CD8-positive, alpha-beta memory T cell (primary cell): ENCODE data around the gene SLC41A2. TPM values are rescaled to one million over a fixed set of nuclear protein-coding genes. Genes with fewer than 3 reads are reported as not detected.

Experiments
- CTCF ChIA-PET: fragments of 350-600 bp; sonication (Branson Sonifier 250); formaldehyde crosslinking; loops from one replicate; lab custom pipeline; 2021; ENCODE audit warnings: antibody characterized with exemption; lab: Charles Lee
- POLR2A ChIA-PET: fragments of 350-600 bp; sonication (Branson Sonifier 250); formaldehyde crosslinking; loops from one replicate; lab custom pipeline; 2021; ENCODE audit warnings: antibody characterized with exemption; lab: Charles Lee
- DNase-seq, 5 donors: peaks; one replicate each; pipeline versions ENCODE4 v3.0.0 to v3.0.0-alpha.2; 2020 to 2022; ENCODE audit warnings: mixed read lengths in 1 of 5
- H3K27ac ChIP-seq: one replicate; pipeline ENCODE4 v1.7.0; 2013; ENCODE audit warnings: low read depth, mild to moderate bottlenecking, low read length, moderate library complexity
- H3K27me3 ChIP-seq: 2 replicates; pipeline ENCODE4 v1.7.0; 2013; ENCODE audit warnings: low read length, mild to moderate bottlenecking; ENCODE audit not compliant: insufficient read depth, poor library complexity, severe bottlenecking
- H3K36me3 ChIP-seq: 2 replicates; pipeline ENCODE4 v1.7.0; 2013; ENCODE audit warnings: mild to moderate bottlenecking, low read length, moderate library complexity; ENCODE audit not compliant: insufficient read depth
- H3K4me1 ChIP-seq: 2 replicates; pipeline ENCODE4 v1.7.0; 2013; ENCODE audit warnings: mild to moderate bottlenecking, low read length, moderate library complexity; ENCODE audit not compliant: insufficient read depth
- H3K4me3 ChIP-seq: 2 replicates; pipeline ENCODE4 v1.7.0; 2013; ENCODE audit warnings: mild to moderate bottlenecking, low read length
- H3K9me3 ChIP-seq: 2 replicates; pipeline ENCODE4 v1.7.0; 2013; ENCODE audit warnings: mild to moderate bottlenecking, low read length
- H3K27ac Mint-ChIP-seq, 8 donors: one replicate each; pipeline ENCODE4 v1.8.0; 2020 to 2021; ENCODE audit warnings: mixed read lengths in 8 of 8, mild to moderate bottlenecking in 6 of 8, inconsistent platforms in 3 of 8, moderate library complexity in 3 of 8
- H3K27me3 Mint-ChIP-seq, 2 donors: one replicate each; pipeline ENCODE4 v1.8.0; 2020 to 2021; ENCODE audit warnings: mixed read lengths in 2 of 2, mild to moderate bottlenecking in 1 of 2, moderate library complexity in 1 of 2
- H3K36me3 Mint-ChIP-seq, 3 donors: one replicate each; pipeline ENCODE4 v1.8.0; 2020 to 2021; ENCODE audit warnings: mixed read lengths in 3 of 3, inconsistent platforms in 1 of 3, mild to moderate bottlenecking in 1 of 3
- H3K4me1 Mint-ChIP-seq, 3 donors: one replicate each; pipeline ENCODE4 v1.8.0; 2020 to 2021; ENCODE audit warnings: mixed read lengths in 3 of 3, inconsistent platforms in 1 of 3, mild to moderate bottlenecking in 1 of 3
- H3K4me3 Mint-ChIP-seq, 7 donors: one replicate each; pipeline ENCODE4 v1.8.0; 2020 to 2021; ENCODE audit warnings: mixed read lengths in 7 of 7, mild to moderate bottlenecking in 6 of 7, moderate library complexity in 4 of 7, inconsistent platforms in 2 of 7
- H3K9me3 Mint-ChIP-seq, 5 donors: one replicate each; pipeline ENCODE4 v1.8.0; 2020 to 2022; ENCODE audit warnings: mixed read lengths in 5 of 5, mild to moderate bottlenecking in 3 of 5, moderate library complexity in 2 of 5, inconsistent platforms in 1 of 5
- polyA plus RNA-seq: library from polyadenylated mRNA; unstranded; fragments of 300-500 nt; fragmentation: Illumina TruSeq; gene quantifications from one replicate; pipeline ENCODE4 v1.2.3, GENCODE V29; 2021
- total RNA-seq, 2 experiments: library from RNA; stranded (reverse); gene quantifications; one replicate each; pipeline ENCODE4 v1.2.3, GENCODE V29; 2021

SLC41A2 gene
- total and polyA plus RNA-seq, 3 experiments from 2014 or later, result 5.9 to 6.8 TPM; not detected in 1

GRCh38 chr12:104959335-104959841, 1.3 kb upstream of the SLC41A2 start:
- Histone ChIP-seq H3K27ac (no peak overlapping the region), H3K4me3 (no peak overlapping the region), H3K9me3 (no peaks in the 10 kb centered on the region), H3K36me3 (no peaks in the 10 kb centered on the region), H3K4me1 (peaks cover 6% of the 10 kb centered on the region), H3K27me3 (no peaks in the 10 kb centered on the region)
- Mint-ChIP-seq H3K27ac (peak overlapping the region in 3 of 8 donors; percentile 93 to 99 (median 99)), H3K4me3 (peak overlapping the region in 6 of 7 donors; percentile 18 to 97 (median 94)), H3K9me3 (peaks cover 0 to 1% (median 0%) of the 10 kb centered on the region in 5 donors), H3K27me3 (peaks cover 15 to 24% of the 10 kb centered on the region in 2 donors), H3K4me1 (peaks cover 12 to 24% (median 23%) of the 10 kb centered on the region in 3 donors), H3K36me3 (peaks cover 0 to 4% (median 0%) of the 10 kb centered on the region in 3 donors)
- ChIA-PET CTCF (interaction anchor here (0.8 to 1.9 kb wide), 8 partner anchors 13 to 578 kb away, joined by 3 to 8 read pairs (median 3); no protein-coding TSS in a partner anchor), POLR2A (no interaction called here)
- DNase-seq, result no peak

GRCh38 chr12:104958805-104959334, 780 bp upstream of the SLC41A2 start:
- Mint-ChIP-seq H3K4me1 (peaks cover 12 to 24% (median 23%) of the 10 kb centered on the region in 3 donors), H3K9me3 (peaks cover 0 to 1% (median 0%) of the 10 kb centered on the region in 5 donors), H3K36me3 (peaks cover 0 to 4% (median 0%) of the 10 kb centered on the region in 3 donors), H3K4me3 (peak overlapping the region; percentile 91 to 98 (median 97)), H3K27me3 (peaks cover 14 to 22% of the 10 kb centered on the region in 2 donors), H3K27ac (peak overlapping the region in 7 of 8 donors; percentile 88 to 99 (median 98))
- H3K27me3 ChIP-seq, result no peaks in the 10 kb centered on the region
- peaks cover 6% of the 10 kb centered on the region for H3K4me1 ChIP-seq
- POLR2A ChIA-PET, result no interaction called here
- no peak for DNase-seq
- no peaks in the 10 kb centered on the region for H3K36me3 ChIP-seq
- H3K27ac ChIP-seq, result peak overlapping the region; percentile 62
- peak overlapping the region; percentile 88 for H3K4me3 ChIP-seq
- no peaks in the 10 kb centered on the region for H3K9me3 ChIP-seq
- CTCF ChIA-PET, result interaction anchor here (0.8 to 1.9 kb wide), 8 partner anchors 13 to 577 kb away, joined by 3 to 8 read pairs (median 3); no protein-coding TSS in a partner anchor

- peak in 3 of 5 donors; percentile 16 to 55 (median 29) for DNase-seq
- Mint-ChIP-seq H3K27me3 (peaks cover 8 to 12% of the 10 kb centered on the region in 2 donors), H3K27ac (peak overlapping the region; percentile 48 to 92 (median 70)), H3K4me3 (peak overlapping the region; percentile 80 to 95 (median 89)), H3K36me3 (peaks cover 0 to 4% (median 0%) of the 10 kb centered on the region in 3 donors), H3K4me1 (peaks cover 12 to 24% (median 23%) of the 10 kb centered on the region in 3 donors), H3K9me3 (peaks cover 0 to 1% (median 0%) of the 10 kb centered on the region in 5 donors)
- Histone ChIP-seq H3K9me3 (no peaks in the 10 kb centered on the region), H3K4me3 (peak overlapping the region; percentile 35), H3K27me3 (no peaks in the 10 kb centered on the region), H3K4me1 (peaks cover 6% of the 10 kb centered on the region), H3K36me3 (no peaks in the 10 kb centered on the region), H3K27ac (no peak overlapping the region)
- ChIA-PET POLR2A (no interaction called here), CTCF (interaction anchor here (1.0 to 1.3 kb wide), 4 partner anchors 15 to 576 kb away, joined by 3 to 4 read pairs (median 3); no protein-coding TSS in a partner anchor)
These were observed 430 bp downstream of the SLC41A2 start for GRCh38 chr12:104957719-104958000.

DNA sequence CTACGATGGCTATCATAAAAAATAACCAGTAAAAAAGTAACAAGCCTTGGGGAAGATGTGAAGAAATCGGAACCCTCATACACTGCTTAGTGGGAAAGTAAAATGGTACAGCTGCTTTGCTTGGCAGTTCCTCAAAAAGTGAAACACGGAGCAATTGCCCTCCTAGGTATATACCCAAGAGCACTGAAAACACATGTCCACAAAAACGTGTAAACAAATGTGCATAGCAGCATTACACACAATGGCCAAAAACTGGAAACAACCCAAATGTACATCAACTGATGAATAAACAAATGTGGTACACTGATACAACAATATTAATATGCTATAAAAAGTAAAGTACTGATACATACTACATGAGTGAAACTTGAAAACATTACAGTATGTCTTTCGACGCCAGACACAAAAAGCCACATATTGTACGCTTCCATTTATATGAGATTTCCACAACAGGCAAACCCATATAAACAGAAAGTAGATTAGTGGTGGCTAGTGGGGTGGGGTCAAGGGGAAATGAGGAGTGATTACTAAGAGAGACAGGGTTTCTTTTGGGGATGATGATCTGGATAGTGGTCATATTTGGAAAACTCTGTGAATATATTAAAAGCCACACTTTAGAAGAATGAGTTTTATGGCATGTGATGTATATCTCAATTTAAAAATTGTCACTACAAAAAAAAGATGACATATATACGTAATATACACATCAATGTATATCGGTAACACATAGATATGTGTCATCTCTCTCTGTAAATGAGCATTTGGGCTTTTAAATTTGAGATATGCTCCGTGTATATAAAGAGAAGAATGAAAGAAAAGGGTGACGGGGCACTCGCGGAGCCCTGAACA, 996 bp downstream of the SLC41A2 start:
- CTCF ChIA-PET, result interaction anchor here (1.0 to 1.3 kb wide), 4 partner anchors 14 to 575 kb away, joined by 3 to 4 read pairs (median 3); no protein-coding TSS in a partner anchor

DNA sequence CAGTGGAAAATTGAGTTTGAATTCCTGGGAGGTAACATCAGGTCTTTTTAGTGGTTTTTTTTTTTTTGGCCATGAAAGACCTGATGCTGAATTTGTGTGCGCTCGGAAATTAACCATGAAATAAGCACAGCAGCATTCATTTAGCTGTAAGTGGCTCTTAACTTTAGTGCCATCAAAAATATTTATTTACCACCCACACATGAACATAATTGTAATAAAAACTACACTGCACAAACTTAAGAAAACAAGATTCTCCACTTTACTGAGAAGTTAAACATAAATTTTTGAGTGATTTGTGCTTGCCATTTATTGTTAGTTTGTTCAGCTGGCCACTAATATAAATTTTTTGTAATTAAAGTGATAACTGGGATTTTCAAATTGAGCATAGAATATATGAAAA, 2.4 kb downstream of the SLC41A2 start:
- Mint-ChIP-seq H3K27ac (no peak overlapping the region), H3K4me1 (peaks cover 12 to 24% (median 23%) of the 10 kb centered on the region in 3 donors), H3K9me3 (peaks cover 0 to 1% (median 0%) of the 10 kb centered on the region in 5 donors), H3K27me3 (peaks cover under 1 to 7% of the 10 kb centered on the region in 2 donors), H3K36me3 (peaks cover 0 to 4% (median 0%) of the 10 kb centered on the region in 3 donors), H3K4me3 (peak overlapping the region in 1 of 7 donors; percentile 73)
- CTCF ChIA-PET, result no interaction called here
- no peak overlapping the region for H3K4me3 ChIP-seq
- no peak overlapping the region for H3K27ac ChIP-seq
- peaks cover 6% of the 10 kb centered on the region for H3K4me1 ChIP-seq
- no peaks in the 10 kb centered on the region for H3K36me3 ChIP-seq
- DNase-seq, result no peak
- H3K9me3 ChIP-seq, result no peaks in the 10 kb centered on the region
- H3K27me3 ChIP-seq, result no peaks in the 10 kb centered on the region
- POLR2A ChIA-PET, result no interaction called here

More for the DNA sequence above, 996 bp downstream of the SLC41A2 start:
- POLR2A ChIA-PET, result no interaction called here
- Mint-ChIP-seq H3K9me3 (peaks cover 0 to 1% (median 0%) of the 10 kb centered on the region in 5 donors), H3K27ac (peak overlapping the region; percentile 48 to 92 (median 70)), H3K36me3 (peaks cover 0 to 4% (median 0%) of the 10 kb centered on the region in 3 donors), H3K27me3 (peaks cover 7 to 9% of the 10 kb centered on the region in 2 donors), H3K4me3 (peak overlapping the region; percentile 80 to 95 (median 89)), H3K4me1 (peaks cover 12 to 24% (median 23%) of the 10 kb centered on the region in 3 donors)
- no peaks in the 10 kb centered on the region for H3K9me3 ChIP-seq
- H3K36me3 ChIP-seq, result no peaks in the 10 kb centered on the region
- peak overlapping the region; percentile 8 for H3K4me3 ChIP-seq
- H3K4me1 ChIP-seq, result peaks cover 6% of the 10 kb centered on the region
- no peak overlapping the region for H3K27ac ChIP-seq
- no peak for DNase-seq
- no peaks in the 10 kb centered on the region for H3K27me3 ChIP-seq

DNA sequence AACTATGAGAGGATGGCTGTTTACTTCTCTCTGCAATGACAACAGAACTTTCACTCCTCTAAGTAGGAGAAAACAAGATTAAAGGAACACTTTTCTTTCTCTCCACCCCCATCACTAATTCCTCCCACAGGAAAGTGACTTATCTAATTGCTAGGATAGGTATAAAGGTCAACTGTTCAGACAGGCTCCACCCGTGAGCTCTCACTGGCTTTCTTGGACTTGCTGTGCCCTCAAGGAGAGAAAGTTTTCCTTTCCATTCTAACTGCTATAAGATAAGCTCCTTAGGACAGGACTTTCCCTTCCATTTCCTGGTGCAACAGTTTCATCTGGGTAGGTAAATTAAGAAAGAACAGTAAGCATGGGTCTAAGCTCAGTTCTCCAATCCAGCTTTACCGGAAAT, 4.8 kb downstream of the SLC41A2 start:
- ChIA-PET CTCF (interaction anchor here (2.1 kb wide), 1 partner anchor 572 kb away, joined by 7 read pairs; no protein-coding TSS in a partner anchor), POLR2A (no interaction called here)
- Mint-ChIP-seq H3K27me3 (peaks cover 0 to 8% of the 10 kb centered on the region in 2 donors), H3K9me3 (no peaks in the 10 kb centered on the region), H3K4me1 (peaks cover 6 to 10% (median 7%) of the 10 kb centered on the region in 3 donors), H3K27ac (peak overlapping the region in 1 of 8 donors; percentile 90), H3K4me3 (no peak overlapping the region), H3K36me3 (peaks cover 0 to 2% (median 0%) of the 10 kb centered on the region in 3 donors)
- H3K4me3 ChIP-seq, result no peak overlapping the region
- no peak overlapping the region for H3K27ac ChIP-seq
- no peaks in the 10 kb centered on the region for H3K9me3 ChIP-seq
- H3K27me3 ChIP-seq, result no peaks in the 10 kb centered on the region
- no peaks in the 10 kb centered on the region for H3K4me1 ChIP-seq
- H3K36me3 ChIP-seq, result no peaks in the 10 kb centered on the region
- DNase-seq, result no peak

- H3K27me3 Mint-ChIP-seq, result peaks cover 0 to 8% of the 10 kb centered on the region in 2 donors
These were observed 5.3 kb downstream of the SLC41A2 start for GRCh38 chr12:104952816-104953215.

More at GRCh38 chr12:104952816-104953215, 5.3 kb downstream of the SLC41A2 start:
- H3K4me1 Mint-ChIP-seq, result peaks cover 6 to 10% (median 7%) of the 10 kb centered on the region in 3 donors
- H3K4me3 Mint-ChIP-seq, result no peak overlapping the region
- Histone ChIP-seq H3K4me3 (no peak overlapping the region), H3K4me1 (no peaks in the 10 kb centered on the region), H3K9me3 (no peaks in the 10 kb centered on the region), H3K27me3 (no peaks in the 10 kb centered on the region), H3K27ac (no peak overlapping the region), H3K36me3 (no peaks in the 10 kb centered on the region)
- CTCF ChIA-PET, result interaction anchor here (2.1 kb wide), 1 partner anchor 571 kb away, joined by 7 read pairs; no protein-coding TSS in a partner anchor
- H3K9me3 Mint-ChIP-seq, result no peaks in the 10 kb centered on the region
- POLR2A ChIA-PET, result no interaction called here
- H3K36me3 Mint-ChIP-seq, result peaks cover 0 to 2% (median 0%) of the 10 kb centered on the region in 3 donors
- H3K27ac Mint-ChIP-seq, result no peak overlapping the region
- no peak for DNase-seq
